ENCODE results near the gene MYH2.
"Not testable (repeated sequence)": the region's sequence is repeated elsewhere in the genome, so short reads cannot be mapped to it uniquely, and the experiment has no call there.

Gene MYH2

DNA sequence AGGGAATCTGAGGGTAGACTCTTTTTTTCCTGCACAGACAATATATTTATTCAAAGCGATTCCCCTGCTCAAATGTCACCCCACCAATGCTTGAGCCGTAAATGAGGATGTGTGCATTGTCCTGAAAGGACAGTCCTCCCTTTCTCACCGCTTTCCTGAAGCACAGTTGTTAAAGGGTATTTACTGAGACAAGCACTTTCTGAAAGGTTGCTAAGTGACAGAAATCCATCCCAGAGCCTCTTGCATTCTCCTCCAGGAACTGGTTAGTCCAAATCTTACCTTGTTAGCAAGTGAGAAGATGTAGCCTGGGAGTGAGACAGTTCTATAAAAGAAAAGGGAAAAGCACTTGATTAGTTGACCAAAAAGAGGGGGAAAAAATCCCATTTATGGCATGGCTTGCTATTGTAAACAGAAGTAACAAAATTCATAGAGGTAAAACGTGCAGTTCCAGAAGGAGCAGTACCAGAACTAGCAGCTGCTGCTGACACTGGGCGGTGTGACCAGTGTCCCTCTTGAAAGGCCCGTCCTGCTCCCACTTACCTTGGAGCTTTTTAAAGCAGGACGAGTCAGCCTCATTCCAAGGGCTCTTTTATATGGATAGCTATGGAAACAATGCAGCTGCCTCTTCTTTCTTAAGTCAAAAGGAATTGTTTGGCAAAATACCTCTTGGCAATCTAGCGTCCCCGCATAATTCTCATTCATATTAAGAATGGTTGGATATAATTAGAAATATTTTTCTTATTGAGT is at the start of gene MYH2:
Gene MYH2, minus strand, starts transcription at position 563 of the 747 bp plus-strand sequence. CDS start 1,738 bp downstream, outside the sequence.
- no peak for TF ChIP-seq GATA1 (IDR thresholded peaks at IDR 0.05; ENCODE audit: low read depth, low read length)
- TF ChIP-seq POLR2A (IDR thresholded peaks at IDR 0.05; ENCODE audit: low read length) = no peak
- no peak for DNase-seq

- no peak for DNase-seq
- no peak for TF ChIP-seq GATA1 (IDR thresholded peaks at IDR 0.05; ENCODE audit: low read depth, low read length)
- TF ChIP-seq POLR2A (IDR thresholded peaks at IDR 0.05; ENCODE audit: low read length) = no peak
Measured at GRCh38 chr17:10598621-10599020, 49.2 kb upstream of the MYH2 start.

- DNase-seq = no peak
- TF ChIP-seq GATA1 (IDR thresholded peaks at IDR 0.05; ENCODE audit: low read depth, low read length) = no peak
- no peak for TF ChIP-seq POLR2A (IDR thresholded peaks at IDR 0.05; ENCODE audit: low read length)
Measured at GRCh38 chr17:10589553-10590145, 40.2 kb upstream of the MYH2 start.

DNA sequence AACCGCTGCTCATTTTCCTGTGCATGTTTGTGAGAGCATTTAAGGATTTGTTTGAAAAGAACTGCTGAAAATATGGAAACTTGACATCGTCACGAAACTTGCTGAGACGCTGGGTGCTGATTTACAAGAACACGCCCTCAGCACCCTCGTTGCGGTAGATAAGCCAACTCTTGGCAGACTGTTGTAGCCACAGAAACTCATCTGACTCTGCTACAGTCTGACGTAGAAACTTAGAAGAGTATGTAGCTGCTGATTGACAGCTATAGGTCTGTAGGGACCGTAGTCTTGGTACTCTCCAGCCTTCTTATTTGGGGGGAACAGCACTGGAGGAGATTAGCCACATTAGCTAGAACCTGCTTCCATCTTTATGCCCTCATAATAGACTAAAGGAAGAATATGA is 36.1 kb upstream of the MYH2 start:
- TF ChIP-seq POLR2A (IDR thresholded peaks at IDR 0.05; ENCODE audit: low read length) (no peak), GATA1 (IDR thresholded peaks at IDR 0.05; ENCODE audit: low read depth, low read length) (no peak)
- DNase-seq = no peak

GRCh38 chr17:10583834-10584233 is 34.4 kb upstream of the MYH2 start:
- TF ChIP-seq POLR2A (IDR thresholded peaks at IDR 0.05; ENCODE audit: low read length) (no peak), GATA1 (IDR thresholded peaks at IDR 0.05; ENCODE audit: low read depth, low read length) (no peak)
- DNase-seq = no peak

DNA sequence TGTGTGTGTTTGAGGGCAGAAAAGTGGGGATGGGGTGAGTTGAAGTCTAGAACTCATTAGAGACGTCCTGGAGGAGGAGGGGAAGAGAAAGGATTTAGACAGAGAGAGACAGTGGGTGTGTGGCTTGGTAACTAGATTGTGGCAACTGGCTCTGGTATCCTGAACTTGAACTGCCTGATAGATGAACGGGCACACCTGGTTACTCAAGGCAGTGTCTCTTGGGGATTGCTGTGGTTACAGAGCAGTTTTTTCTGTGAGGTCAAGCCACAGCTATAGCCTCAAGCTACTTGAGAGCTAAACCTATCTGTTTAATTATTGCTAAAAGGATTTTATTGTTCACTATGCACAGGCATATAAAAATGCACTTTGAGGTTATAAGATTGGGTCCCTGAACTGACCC is 29.8 kb upstream of the MYH2 start:
- no peak for DNase-seq
- TF ChIP-seq GATA1 (IDR thresholded peaks at IDR 0.05; ENCODE audit: low read depth, low read length) (no peak), POLR2A (IDR thresholded peaks at IDR 0.05; ENCODE audit: low read length) (no peak)

DNA sequence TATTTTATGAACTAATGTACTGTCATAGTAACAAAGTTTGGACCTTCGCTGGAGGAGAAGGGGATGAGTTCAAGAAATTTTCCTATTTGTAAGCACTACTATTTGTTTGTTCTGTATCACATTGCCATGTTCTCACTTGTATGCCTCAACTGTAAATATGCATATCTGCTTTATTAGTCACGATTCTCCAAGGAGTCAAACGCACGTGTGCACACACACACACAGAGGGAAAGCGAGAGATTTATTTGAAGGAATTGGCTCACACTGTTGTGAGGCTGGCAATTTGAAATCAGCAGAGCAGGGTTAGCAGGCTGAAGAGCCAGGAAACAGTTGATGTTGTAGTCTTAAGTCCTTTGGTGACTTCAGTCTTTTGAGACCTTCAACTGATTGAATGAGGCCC is 24.9 kb upstream of the MYH2 start:
- DNase-seq = no peak
- TF ChIP-seq POLR2A (IDR thresholded peaks at IDR 0.05; ENCODE audit: low read length) (no peak), GATA1 (IDR thresholded peaks at IDR 0.05; ENCODE audit: low read depth, low read length) (no peak)

DNA sequence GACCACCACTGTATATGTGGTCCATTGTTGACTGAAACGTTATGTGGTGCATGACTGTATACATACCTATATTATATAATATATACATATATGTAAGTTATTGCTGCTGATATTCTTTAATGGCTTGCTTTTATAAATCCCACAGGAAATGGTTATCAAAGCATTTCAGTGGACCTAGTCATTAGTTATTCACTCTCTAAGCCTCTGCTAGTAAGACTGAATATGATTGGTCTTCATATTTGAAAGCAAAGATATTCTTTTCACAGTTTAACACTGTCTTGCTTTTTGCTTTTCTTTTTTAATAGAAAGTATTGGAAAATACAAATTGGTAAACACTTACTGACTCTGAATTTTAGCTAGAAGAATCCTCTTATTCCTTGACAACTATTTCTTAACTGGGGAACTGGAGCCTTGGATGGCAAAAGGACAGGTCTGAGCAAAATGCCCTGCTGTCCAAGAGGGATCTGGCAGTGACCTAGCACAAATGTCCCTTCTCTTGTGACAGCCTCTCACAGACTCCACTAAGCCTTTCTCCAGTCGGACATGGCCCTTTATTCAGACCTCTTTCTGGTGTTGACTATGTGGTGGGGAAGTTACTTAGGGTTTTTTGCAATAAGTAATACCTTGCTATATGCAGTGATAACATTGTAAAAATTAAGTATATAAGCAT is 14.7 kb upstream of the MYH2 start:
- TF ChIP-seq POLR2A (IDR thresholded peaks at IDR 0.05; ENCODE audit: low read length) = no peak
- TF ChIP-seq GATA1 (IDR thresholded peaks at IDR 0.05; ENCODE audit: low read depth, low read length) = no peak
- no peak for DNase-seq

DNA sequence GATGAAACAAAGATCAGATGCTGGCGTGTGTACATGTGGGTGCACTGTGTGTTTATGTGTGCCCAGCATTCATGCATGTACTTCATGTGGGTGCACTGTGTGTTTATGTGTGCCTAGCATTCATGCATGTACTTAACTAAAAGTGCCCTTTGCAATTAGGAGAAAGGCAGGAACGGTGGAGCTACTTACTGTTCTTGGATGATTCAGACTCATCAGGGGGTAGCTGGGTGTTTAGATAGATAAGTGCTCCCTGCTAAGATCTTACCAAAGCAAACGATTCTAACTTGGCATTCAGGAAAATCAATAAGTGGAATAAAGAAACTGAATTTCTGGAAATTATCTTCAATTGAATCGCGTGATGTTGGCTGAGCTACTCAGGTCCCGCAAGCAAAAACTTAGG is 8.6 kb upstream of the MYH2 start:
- DNase-seq = no peak
- TF ChIP-seq GATA1 (IDR thresholded peaks at IDR 0.05; ENCODE audit: low read depth, low read length) (no peak), POLR2A (IDR thresholded peaks at IDR 0.05; ENCODE audit: low read length) (no peak)

- no peak for DNase-seq
- TF ChIP-seq GATA1 (IDR thresholded peaks at IDR 0.05; ENCODE audit: low read depth, low read length) (no peak), POLR2A (IDR thresholded peaks at IDR 0.05; ENCODE audit: low read length) (no peak)
Measured at GRCh38 chr17:10557422-10557821, 8.0 kb upstream of the MYH2 start.

- DNase-seq = no peak
- TF ChIP-seq POLR2A (IDR thresholded peaks at IDR 0.05; ENCODE audit: low read length) (no peak), GATA1 (IDR thresholded peaks at IDR 0.05; ENCODE audit: low read depth, low read length) (no peak)
Measured at GRCh38 chr17:10556301-10557005, 7.0 kb upstream of the MYH2 start.

DNA sequence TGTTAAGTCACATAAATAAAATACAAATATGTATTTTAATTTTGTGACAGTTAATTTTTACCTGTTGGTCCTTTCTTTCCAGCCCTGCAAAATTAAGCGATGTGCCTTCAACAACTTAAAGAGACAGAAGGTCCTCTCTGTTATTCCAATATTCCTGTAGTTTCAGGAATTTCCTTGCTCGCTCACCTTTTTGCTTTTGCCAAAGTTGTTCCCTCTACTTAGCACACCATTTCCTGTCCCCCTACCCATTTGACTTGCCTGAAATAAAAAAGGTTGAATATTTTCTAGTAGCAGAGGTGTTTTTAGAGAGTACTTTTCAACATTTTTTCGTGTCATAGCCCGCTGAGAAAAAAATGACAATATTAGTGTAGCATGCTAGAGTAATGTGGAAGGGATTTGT is 556 bp upstream of the MYH2 start:
- no peak for DNase-seq
- TF ChIP-seq POLR2A (IDR thresholded peaks at IDR 0.05; ENCODE audit: low read length) = no peak
- no peak for TF ChIP-seq GATA1 (IDR thresholded peaks at IDR 0.05; ENCODE audit: low read depth, low read length)

- TF ChIP-seq GATA1 (IDR thresholded peaks at IDR 0.05; ENCODE audit: low read depth, low read length) (no peak), POLR2A (IDR thresholded peaks at IDR 0.05; ENCODE audit: low read length) (no peak)
- no peak for DNase-seq
Measured at GRCh38 chr17:10547351-10547750, 2.1 kb downstream of the MYH2 start.

- DNase-seq = not testable (repeated sequence)
Measured at GRCh38 chr17:10543486-10543885, 6.0 kb downstream of the MYH2 start.

DNA sequence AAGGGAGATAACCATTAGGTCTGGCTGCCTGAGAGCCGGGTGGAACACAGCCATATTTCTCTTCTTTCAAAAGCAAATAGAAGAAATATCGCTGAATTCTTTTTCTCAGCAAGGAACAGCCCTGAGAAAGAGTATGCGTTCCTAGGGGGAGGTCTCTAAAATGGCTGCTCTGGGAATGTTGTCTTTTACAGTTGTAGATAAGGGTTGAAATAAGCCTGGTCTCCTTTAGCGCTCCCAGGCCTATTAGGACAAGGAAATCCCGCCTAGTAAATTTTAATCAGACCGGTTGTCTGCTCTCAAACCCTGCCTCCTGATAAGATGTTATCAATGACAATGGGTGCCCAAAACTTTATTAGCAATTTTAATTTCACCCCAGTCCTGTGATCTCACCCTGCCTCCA is 8.3 kb downstream of the MYH2 start:
- DNase-seq = not testable (repeated sequence)
